Measurements from ENCODE around the gene RNF114. TPM values are rescaled to one million over a fixed set of nuclear protein-coding genes. Genes with fewer than 3 reads are reported as not detected.

Gene RNF114
- total RNA-seq, 6 experiments from 2014 or later = 51.6 to 61.0 (median 56.1) TPM

DNA sequence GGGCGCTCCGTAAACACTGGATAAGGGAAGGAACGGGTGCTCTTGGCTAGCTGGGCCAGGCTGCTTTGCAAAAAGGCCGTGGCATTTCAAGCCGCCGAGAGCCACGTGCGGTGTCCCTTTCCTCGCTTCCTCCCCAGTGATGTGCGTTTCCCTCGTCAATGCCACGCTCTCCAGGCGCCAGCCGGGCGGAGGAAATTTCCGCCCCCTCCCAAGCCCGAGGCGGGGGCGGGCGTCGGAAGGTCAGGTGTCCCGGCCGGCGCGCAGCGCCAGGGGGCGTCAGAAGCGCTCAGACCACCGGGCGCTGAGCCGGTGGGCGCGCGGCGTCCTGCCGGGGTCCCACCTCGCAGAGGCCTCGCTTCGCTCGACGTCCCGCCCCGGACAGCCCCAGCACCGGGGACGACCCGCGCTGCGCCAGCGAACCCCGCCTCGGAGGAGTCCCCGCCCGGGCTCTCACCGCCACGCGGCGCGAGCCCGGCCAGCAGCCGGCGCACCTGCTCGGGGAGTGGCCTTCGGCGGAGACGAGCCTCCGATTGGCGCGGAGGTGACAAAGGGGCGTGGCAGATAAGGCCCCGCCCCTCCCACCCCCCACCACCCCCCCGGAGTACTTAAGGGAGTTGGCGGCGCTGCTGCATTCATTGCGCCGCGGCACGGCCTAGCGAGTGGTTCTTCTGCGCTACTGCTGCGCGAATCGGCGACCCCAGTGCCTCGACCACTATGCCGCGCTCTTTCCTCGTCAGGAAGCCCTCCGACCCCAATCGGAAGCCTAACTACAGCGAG lies 46.3 kb downstream of the RNF114 start, which contains the start of gene SNAI1:
Gene SNAI1, plus strand, starts transcription at position 635 of the 777 bp plus-strand sequence. Its CDS starts 80 bp downstream, at position 715.
- no peaks in the 10 kb centered on the region for H3K9me3 Mint-ChIP-seq
- TF ChIP-seq, protein P1, sequence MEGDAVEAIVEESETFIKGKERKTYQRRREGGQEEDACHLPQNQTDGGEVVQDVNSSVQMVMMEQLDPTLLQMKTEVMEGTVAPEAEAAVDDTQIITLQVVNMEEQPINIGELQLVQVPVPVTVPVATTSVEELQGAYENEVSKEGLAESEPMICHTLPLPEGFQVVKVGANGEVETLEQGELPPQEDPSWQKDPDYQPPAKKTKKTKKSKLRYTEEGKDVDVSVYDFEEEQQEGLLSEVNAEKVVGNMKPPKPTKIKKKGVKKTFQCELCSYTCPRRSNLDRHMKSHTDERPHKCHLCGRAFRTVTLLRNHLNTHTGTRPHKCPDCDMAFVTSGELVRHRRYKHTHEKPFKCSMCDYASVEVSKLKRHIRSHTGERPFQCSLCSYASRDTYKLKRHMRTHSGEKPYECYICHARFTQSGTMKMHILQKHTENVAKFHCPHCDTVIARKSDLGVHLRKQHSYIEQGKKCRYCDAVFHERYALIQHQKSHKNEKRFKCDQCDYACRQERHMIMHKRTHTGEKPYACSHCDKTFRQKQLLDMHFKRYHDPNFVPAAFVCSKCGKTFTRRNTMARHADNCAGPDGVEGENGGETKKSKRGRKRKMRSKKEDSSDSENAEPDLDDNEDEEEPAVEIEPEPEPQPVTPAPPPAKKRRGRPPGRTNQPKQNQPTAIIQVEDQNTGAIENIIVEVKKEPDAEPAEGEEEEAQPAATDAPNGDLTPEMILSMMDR (IDR thresholded peaks at IDR 0.05) = peak; percentile 78
- peak; percentile 71 for DNase-seq
- H3K4me3 Mint-ChIP-seq = peak within 1 kb of the TSS; percentile 93
- H3K27ac Mint-ChIP-seq = peak within 1 kb of the TSS; percentile 86
- H3K36me3 Mint-ChIP-seq (ENCODE audit: low read depth) = peaks cover 12% of the 10 kb centered on the region
- peaks cover 14% of the 10 kb centered on the region for H3K27me3 Mint-ChIP-seq (ENCODE audit: insufficient read depth)
- peaks cover 51% of the 10 kb centered on the region for H3K4me1 Mint-ChIP-seq (ENCODE audit: low read depth)

DNA sequence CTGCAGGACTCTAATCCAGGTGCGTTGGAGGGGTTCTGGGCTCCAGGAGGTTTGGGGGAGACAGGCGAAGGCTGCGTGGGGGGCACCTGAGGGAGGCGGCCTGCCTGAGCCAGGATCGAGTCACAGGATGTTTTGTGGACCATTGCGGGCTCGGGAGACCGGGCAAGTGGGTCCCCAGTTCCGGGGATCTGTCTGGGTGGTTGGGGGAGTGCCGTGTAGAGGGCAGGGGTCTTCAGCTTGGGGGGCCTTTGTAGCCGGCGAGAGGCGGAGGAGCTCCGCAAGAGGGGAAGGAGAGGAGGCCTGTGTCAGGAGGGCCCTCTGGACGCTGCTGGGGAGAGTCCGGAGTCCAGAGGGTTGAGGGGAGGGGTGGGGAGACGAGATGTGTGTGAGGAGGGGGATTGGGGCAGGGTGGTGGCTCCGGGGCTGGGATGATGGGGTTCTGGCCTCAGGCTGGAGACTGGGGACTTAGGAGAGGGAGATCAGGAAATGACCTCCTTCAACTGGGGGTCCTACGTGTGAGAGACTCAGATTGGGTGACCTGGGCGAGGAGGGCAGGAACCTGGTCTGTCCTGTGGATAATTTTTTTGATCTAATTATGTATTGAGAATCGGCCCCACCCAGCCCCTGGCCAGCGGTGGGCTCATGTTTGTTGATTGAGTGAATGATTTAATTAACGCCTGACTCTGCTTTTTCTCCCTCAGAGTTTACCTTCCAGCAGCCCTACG lies 47.1 kb downstream of the RNF114 start:
- H3K4me3 Mint-ChIP-seq = peak overlapping the region; percentile 93
- H3K27ac Mint-ChIP-seq = peak overlapping the region; percentile 86
- peaks cover 59% of the 10 kb centered on the region for H3K4me1 Mint-ChIP-seq (ENCODE audit: low read depth)
- peaks cover 14% of the 10 kb centered on the region for H3K27me3 Mint-ChIP-seq (ENCODE audit: insufficient read depth)
- no peaks in the 10 kb centered on the region for H3K9me3 Mint-ChIP-seq
- TF ChIP-seq, protein P1 (IDR thresholded peaks at IDR 0.05) = no peak
- DNase-seq = no peak
- H3K36me3 Mint-ChIP-seq (ENCODE audit: low read depth) = peaks cover 18% of the 10 kb centered on the region

DNA sequence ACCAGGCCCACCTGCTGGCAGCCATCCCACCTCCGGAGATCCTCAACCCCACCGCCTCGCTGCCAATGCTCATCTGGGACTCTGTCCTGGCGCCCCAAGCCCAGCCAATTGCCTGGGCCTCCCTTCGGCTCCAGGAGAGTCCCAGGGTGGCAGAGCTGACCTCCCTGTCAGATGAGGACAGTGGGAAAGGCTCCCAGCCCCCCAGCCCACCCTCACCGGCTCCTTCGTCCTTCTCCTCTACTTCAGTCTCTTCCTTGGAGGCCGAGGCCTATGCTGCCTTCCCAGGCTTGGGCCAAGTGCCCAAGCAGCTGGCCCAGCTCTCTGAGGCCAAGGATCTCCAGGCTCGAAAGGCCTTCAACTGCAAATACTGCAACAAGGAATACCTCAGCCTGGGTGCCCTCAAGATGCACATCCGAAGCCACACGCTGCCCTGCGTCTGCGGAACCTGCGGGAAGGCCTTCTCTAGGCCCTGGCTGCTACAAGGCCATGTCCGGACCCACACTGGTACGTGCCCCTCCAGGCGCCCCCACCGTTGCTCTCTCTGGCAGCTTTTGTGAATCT lies 47.7 kb downstream of the RNF114 start:
- no peak for DNase-seq
- Mint-ChIP-seq H3K27ac (peak overlapping the region; percentile 86), H3K36me3 (ENCODE audit: low read depth) (peaks cover 18% of the 10 kb centered on the region), H3K4me3 (peak overlapping the region; percentile 93), H3K4me1 (ENCODE audit: low read depth) (peaks cover 65% of the 10 kb centered on the region), H3K27me3 (ENCODE audit: insufficient read depth) (peaks cover 14% of the 10 kb centered on the region), H3K9me3 (no peaks in the 10 kb centered on the region)
- TF ChIP-seq, protein P1 (IDR thresholded peaks at IDR 0.05) = no peak

DNA sequence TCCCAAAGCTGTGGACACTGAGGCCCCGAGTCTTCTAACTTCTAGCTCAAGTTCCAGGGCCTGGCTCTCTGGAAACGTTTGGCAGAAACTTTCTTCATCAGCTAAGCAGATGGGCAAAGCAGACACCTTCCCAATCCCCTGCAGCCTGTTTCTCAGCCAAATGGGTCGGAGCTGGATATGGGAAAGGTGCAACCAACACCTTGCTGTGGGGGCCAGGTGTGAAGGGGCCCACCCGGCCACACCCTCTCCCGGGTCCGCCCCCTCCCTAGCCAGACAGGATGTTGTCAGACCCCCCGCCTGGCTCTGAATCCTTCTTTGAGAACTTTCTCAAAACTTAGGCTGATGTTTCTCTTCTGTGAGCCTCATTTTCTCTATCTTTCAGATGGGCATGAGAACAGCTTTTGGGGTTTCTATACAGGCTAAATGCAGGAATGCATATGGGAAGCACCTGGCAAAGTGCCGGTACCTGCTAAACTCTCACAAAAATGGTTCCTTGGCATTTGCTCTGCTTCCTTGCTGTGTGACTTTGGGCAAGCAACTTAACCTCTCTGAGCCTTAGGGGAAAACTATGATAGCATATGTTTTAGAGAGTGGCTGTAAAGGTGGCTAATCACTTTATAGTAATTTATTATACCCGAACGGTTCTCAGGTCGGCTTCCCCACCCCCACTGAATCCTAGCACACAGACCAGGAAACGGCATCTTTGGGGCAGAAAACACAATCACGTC lies 48.4 kb downstream of the RNF114 start:
- H3K4me1 Mint-ChIP-seq (ENCODE audit: low read depth) = peaks cover 72% of the 10 kb centered on the region
- DNase-seq = no peak
- peak overlapping the region; percentile 93 for H3K4me3 Mint-ChIP-seq
- TF ChIP-seq, protein P1 (IDR thresholded peaks at IDR 0.05) = no peak
- peaks cover 14% of the 10 kb centered on the region for H3K27me3 Mint-ChIP-seq (ENCODE audit: insufficient read depth)
- peak overlapping the region; percentile 86 for H3K27ac Mint-ChIP-seq
- H3K36me3 Mint-ChIP-seq (ENCODE audit: low read depth) = peaks cover 18% of the 10 kb centered on the region
- no peaks in the 10 kb centered on the region for H3K9me3 Mint-ChIP-seq

DNA sequence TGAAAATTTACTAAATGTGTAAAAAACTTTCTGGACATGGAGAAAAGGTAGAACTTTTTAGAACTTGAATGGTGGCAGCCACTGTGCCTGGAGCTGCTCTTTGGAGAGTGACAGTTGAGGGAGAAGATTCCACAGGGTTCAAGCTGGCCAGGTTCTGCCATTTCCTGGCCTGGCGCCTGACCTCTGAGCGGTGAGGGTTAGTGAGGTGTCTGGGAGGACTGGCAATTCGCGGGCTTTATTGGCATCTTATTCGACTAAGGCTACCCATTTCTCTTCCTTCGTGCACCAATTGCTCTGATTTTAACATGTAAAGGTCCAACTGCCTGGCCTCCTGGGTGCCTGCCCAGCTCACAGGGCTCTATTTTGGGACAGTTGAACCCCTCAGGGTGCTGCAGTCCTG lies 49.0 kb downstream of the RNF114 start:
- Mint-ChIP-seq H3K4me1 (ENCODE audit: low read depth) (peaks cover 75% of the 10 kb centered on the region), H3K4me3 (peak overlapping the region; percentile 93), H3K36me3 (ENCODE audit: low read depth) (peaks cover 18% of the 10 kb centered on the region), H3K9me3 (no peaks in the 10 kb centered on the region), H3K27me3 (ENCODE audit: insufficient read depth) (peaks cover 14% of the 10 kb centered on the region), H3K27ac (peak overlapping the region; percentile 40)
- TF ChIP-seq, protein P1 (IDR thresholded peaks at IDR 0.05) = no peak
- no peak for DNase-seq

All from HFFc6 (cell line).